Fibroblast of lung (primary cell): Measurements from ENCODE around the gene CACNB1. TPM values are rescaled to one million over a fixed set of nuclear protein-coding genes. Genes with fewer than 3 reads are reported as not detected.

ENCODE experiments used
- DNase-seq, 2 donors: peaks; one replicate each; pipeline versions ENCODE4 v3.0.0 to v3.0.0-alpha.2; 2010; ENCODE audit warnings: low read depth in 2 of 2
- H2AFZ ChIP-seq: 2 replicates; pipeline ENCODE4 v1.5.1; 2012; ENCODE audit warnings: low read length, control low read depth, inconsistent platforms
- H3K27ac ChIP-seq: 2 replicates; pipeline ENCODE4 v1.5.1; 2011; ENCODE audit warnings: low read length, control low read depth; ENCODE audit not compliant: insufficient read depth
- H3K27me3 ChIP-seq: 2 replicates; pipeline ENCODE4 v1.5.1; 2011; ENCODE audit warnings: mild to moderate bottlenecking, low read length; ENCODE audit not compliant: control insufficient read depth, insufficient read depth
- H3K36me3 ChIP-seq: 2 replicates; pipeline ENCODE4 v1.5.1; 2011; ENCODE audit warnings: low read length; ENCODE audit not compliant: control insufficient read depth, insufficient read depth
- H3K4me1 ChIP-seq: 2 replicates; pipeline ENCODE4 v1.5.1; 2011; ENCODE audit warnings: low read length; ENCODE audit not compliant: control insufficient read depth, insufficient read depth; ENCODE audit errors: extremely low read depth
- H3K4me2 ChIP-seq: 2 replicates; pipeline ENCODE4 v1.5.1; 2011; ENCODE audit warnings: low read length, control low read depth; ENCODE audit not compliant: insufficient read depth; ENCODE audit errors: extremely low read depth
- H3K4me3 ChIP-seq, 4 experiments: fragments of 200-600 bp in 1 of 4; sonication (generic) in 1 of 4; replicated peaks in 1 of 4; 2 replicates each; pipeline ENCODE4 v1.5.1; 2011 to 2016; ENCODE audit warnings: low read length in 4 of 4, low read depth in 3 of 4, mild to moderate bottlenecking in 3 of 4, control low read depth in 2 of 4, inconsistent platforms in 1 of 4, mixed read lengths in 1 of 4; ENCODE audit not compliant: insufficient read depth in 1 of 4; ENCODE audit errors: control extremely low read depth in 1 of 4
- H3K79me2 ChIP-seq: 2 replicates; pipeline ENCODE4 v1.5.1; 2012; ENCODE audit warnings: mild to moderate bottlenecking, low read length, inconsistent platforms; ENCODE audit not compliant: control insufficient read depth, insufficient read depth
- H3K9ac ChIP-seq: 2 replicates; pipeline ENCODE4 v1.5.1; 2011; ENCODE audit warnings: mild to moderate bottlenecking, low read length, control low read depth; ENCODE audit not compliant: insufficient read depth
- H3K9me3 ChIP-seq: 2 replicates; pipeline ENCODE4 v1.5.1; 2012; ENCODE audit warnings: low read depth, low read length; ENCODE audit not compliant: control insufficient read depth, insufficient read depth
- H4K20me1 ChIP-seq: 2 replicates; pipeline ENCODE4 v1.5.1; 2011; ENCODE audit warnings: low read length; ENCODE audit not compliant: control insufficient read depth, insufficient read depth; ENCODE audit errors: extremely low read depth
- EZH2 ChIP-seq: IDR thresholded peaks from 2 replicates; pipeline ENCODE4 v1.5.1; 2012; ENCODE audit warnings: low read length, control low read depth, mild to moderate bottlenecking; ENCODE audit errors: missing control alignments
- polyA plus RNA-seq, 2 donors: library from polyadenylated mRNA; depleted of rRNA in 1 of 2; stranded (reverse) in 1 of 2; unstranded in 1 of 2; fragments of >200 nt; gene quantifications; 2 replicates each; pipeline ENCODE4 v1.2.1, GENCODE V29; 2011 to 2012; ENCODE audit warnings: missing spikeins in 1 of 2
- total RNA-seq: library from RNA; depleted of rRNA; stranded (reverse); fragments of >200 nt; gene quantifications from 2 replicates; pipeline ENCODE4 v1.2.1, GENCODE V29; 2014
- TF ChIP-seq, protein P1 (sequence below), 2 donors: IDR thresholded peaks in 1 of 2; conservative IDR thresholded peaks in 1 of 2; 1 replicate in 1 of 2; 2 replicates in 1 of 2; pipeline ENCODE4 v1.5.1; 2011 to 2012; ENCODE audit warnings: low read length in 2 of 2, control low read depth in 1 of 2, inconsistent platforms in 1 of 2, low read depth in 1 of 2, mild to moderate bottlenecking in 1 of 2

Gene CACNB1
- total and polyA plus RNA-seq, 2 donors (not counting 1 experiment from before 2014, with no cell fraction given), result 5.7 to 5.9 TPM

DNA sequence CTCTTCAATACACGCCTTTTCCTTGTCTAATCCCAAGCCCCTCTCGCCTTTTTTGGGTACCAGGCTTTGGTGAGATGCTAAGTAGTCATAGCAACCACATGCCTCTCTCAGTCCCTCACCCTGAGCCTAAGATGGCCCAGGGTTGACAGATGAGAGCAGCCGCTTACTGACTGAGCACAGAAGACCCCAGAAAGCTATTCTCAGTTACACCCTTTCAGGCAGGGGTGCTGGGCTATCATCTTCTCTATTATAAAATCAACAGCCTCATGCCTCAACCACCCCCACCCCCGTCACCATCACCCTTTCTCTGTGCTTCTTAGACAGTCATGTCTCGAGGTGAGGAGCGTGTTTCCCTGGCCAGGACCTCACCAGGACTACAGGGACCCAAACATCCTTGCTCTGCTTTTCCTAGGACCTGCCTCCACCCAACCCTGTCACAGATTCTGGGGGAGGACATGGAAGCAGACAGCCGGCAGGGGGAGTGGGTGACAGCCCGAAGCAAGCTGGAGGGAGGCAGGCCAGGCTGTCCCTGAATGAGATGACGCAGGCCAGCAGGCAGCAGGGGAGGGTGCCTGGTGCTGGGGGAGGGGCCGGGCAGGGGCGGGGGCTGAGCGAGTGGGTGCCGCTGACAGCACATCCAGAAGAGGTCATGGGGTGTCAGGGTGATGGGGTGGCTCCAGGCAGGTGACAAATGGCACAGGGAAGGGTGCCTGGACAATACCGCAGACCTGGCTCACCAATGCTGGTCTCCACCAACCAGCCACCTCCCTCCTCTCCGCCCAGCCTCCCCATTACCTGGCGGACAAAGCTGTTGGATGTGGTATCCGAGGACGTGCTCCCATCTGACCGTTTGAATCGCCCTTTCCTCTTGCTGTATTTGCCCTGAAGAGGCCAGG lies 3.1 kb downstream of the CACNB1 start:
- Histone ChIP-seq H3K36me3 (peaks cover 15% of the 10 kb centered on the region), H3K4me2 (peak overlapping the region; percentile 48), H3K4me3 (peak overlapping the region in 1 of 4 experiments; percentile 84)

DNA sequence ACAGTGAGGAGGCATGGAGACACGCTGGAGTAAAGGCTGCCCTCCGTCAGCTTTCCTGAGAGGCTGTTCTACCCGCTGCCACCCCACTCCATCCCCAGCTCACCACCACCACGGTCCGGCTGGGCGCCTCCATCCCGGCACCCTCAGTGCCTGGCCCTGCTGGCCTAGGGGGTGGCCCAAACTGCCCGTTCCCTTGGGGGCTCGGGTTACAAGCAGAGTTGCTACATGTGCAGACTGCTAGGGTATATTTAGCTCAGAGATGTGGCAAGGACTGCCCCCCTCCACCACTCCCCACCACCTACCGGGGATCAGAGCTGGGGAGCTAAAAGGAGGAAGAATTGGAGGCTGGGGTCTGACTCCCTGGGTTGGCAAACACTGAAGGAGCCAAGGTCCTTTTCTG lies 4.1 kb downstream of the CACNB1 start:
- no peaks in the 10 kb centered on the region for H4K20me1 ChIP-seq
- TF ChIP-seq EZH2, result no peak
- TF ChIP-seq, protein P1, sequence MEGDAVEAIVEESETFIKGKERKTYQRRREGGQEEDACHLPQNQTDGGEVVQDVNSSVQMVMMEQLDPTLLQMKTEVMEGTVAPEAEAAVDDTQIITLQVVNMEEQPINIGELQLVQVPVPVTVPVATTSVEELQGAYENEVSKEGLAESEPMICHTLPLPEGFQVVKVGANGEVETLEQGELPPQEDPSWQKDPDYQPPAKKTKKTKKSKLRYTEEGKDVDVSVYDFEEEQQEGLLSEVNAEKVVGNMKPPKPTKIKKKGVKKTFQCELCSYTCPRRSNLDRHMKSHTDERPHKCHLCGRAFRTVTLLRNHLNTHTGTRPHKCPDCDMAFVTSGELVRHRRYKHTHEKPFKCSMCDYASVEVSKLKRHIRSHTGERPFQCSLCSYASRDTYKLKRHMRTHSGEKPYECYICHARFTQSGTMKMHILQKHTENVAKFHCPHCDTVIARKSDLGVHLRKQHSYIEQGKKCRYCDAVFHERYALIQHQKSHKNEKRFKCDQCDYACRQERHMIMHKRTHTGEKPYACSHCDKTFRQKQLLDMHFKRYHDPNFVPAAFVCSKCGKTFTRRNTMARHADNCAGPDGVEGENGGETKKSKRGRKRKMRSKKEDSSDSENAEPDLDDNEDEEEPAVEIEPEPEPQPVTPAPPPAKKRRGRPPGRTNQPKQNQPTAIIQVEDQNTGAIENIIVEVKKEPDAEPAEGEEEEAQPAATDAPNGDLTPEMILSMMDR (conservative IDR thresholded peaks at IDR 0.05 in 1 of 2, IDR thresholded peaks at IDR 0.05 in 1 of 2; ENCODE audit: low read depth in 1 of 2, low read length in 2 of 2), result no peak
- peaks cover 17% of the 10 kb centered on the region for H3K36me3 ChIP-seq
- no peak overlapping the region for H3K27ac ChIP-seq
- H2AFZ ChIP-seq, result no peak overlapping the region
- H3K9me3 ChIP-seq, result no peaks in the 10 kb centered on the region
- no peaks in the 10 kb centered on the region for H3K27me3 ChIP-seq
- no peak overlapping the region for H3K4me3 ChIP-seq
- H3K4me2 ChIP-seq, result no peak overlapping the region
- no peak overlapping the region for H3K9ac ChIP-seq
- peaks cover 14% of the 10 kb centered on the region for H3K79me2 ChIP-seq
- DNase-seq, result no peak
- peaks cover 10% of the 10 kb centered on the region for H3K4me1 ChIP-seq

More for the DNA sequence above, 3.1 kb downstream of the CACNB1 start:
- no peaks in the 10 kb centered on the region for H3K27me3 ChIP-seq
- H2AFZ ChIP-seq, result no peak overlapping the region
- no peak overlapping the region for H3K9ac ChIP-seq
- peaks cover 14% of the 10 kb centered on the region for H3K79me2 ChIP-seq
- H3K9me3 ChIP-seq, result no peaks in the 10 kb centered on the region
- no peak for TF ChIP-seq EZH2
- TF ChIP-seq, protein P1 (conservative IDR thresholded peaks at IDR 0.05 in 1 of 2, IDR thresholded peaks at IDR 0.05 in 1 of 2; ENCODE audit: low read depth in 1 of 2, low read length in 2 of 2), result peak; percentile 40 to 57
- peaks cover 10% of the 10 kb centered on the region for H3K4me1 ChIP-seq
- DNase-seq, result peak; percentile 58 to 69
- no peaks in the 10 kb centered on the region for H4K20me1 ChIP-seq
- no peak overlapping the region for H3K27ac ChIP-seq

DNA sequence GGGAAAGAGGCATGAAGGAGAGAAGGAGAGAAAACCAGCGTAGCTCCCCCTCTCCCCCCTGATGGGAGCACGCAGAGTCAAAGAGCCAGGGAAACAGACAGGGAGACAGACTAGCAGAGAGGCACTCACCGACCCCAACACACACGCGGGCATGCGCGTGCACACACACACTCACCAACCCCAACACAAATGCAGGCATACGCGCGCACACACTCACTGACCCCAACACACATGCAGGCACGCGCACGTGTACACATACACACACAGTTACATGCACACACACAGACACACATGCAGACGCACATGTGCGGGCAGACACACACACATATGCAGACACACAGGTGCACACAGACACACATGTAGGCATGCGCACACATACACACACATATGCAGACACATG lies 4.6 kb downstream of the CACNB1 start:
- no peak for DNase-seq

More for the DNA sequence above, 4.6 kb downstream of the CACNB1 start:
- Histone ChIP-seq H4K20me1 (no peaks in the 10 kb centered on the region), H3K9me3 (no peaks in the 10 kb centered on the region), H3K9ac (no peak overlapping the region), H2AFZ (no peak overlapping the region), H3K4me1 (peaks cover 8% of the 10 kb centered on the region), H3K4me2 (no peak overlapping the region), H3K79me2 (peaks cover 14% of the 10 kb centered on the region), H3K36me3 (peaks cover 17% of the 10 kb centered on the region), H3K27me3 (no peaks in the 10 kb centered on the region), H3K27ac (no peak overlapping the region), H3K4me3 (no peak overlapping the region)
- TF ChIP-seq, protein P1 (conservative IDR thresholded peaks at IDR 0.05 in 1 of 2, IDR thresholded peaks at IDR 0.05 in 1 of 2; ENCODE audit: low read depth in 1 of 2, low read length in 2 of 2), result no peak
- TF ChIP-seq EZH2, result no peak
